A673 (cell line): ENCODE data around the gene MAP2. TPM values are rescaled to one million over a fixed set of nuclear protein-coding genes. Genes with fewer than 3 reads are reported as not detected.

Source experiments
- BruUV-seq: library from RNA; stranded (reverse); fragments of 400-500 nt; replicated peaks from 2 replicates; lab custom pipeline; 2021; lab: Mats Ljungman, UMichigan
- CTCF ChIA-PET: fragments of 300-600 bp; sonication (Branson Sonifier 250); formaldehyde crosslinking; loops from one replicate; lab custom pipeline; 2022; ENCODE audit warnings: antibody characterized with exemption; lab: Charles Lee
- POLR2A ChIA-PET: fragments of 300-600 bp; sonication (Branson Sonifier 250); formaldehyde crosslinking; loops from one replicate; lab custom pipeline; 2022; ENCODE audit warnings: antibody characterized with exemption; ENCODE audit not compliant: low non-redundant PET; lab: Charles Lee
- DNase-seq: peaks from one replicate; pipeline ENCODE4 v3.0.0-alpha.2; 2015; ENCODE audit warnings: low spot score
- H3K27ac ChIP-seq: fragments of 200-600 bp; sonication (generic); 2 replicates; pipeline ENCODE4 v1.5.1; 2016; ENCODE audit warnings: mixed run types, low read depth, mild to moderate bottlenecking, mixed read lengths, antibody characterized with exemption, low read length; ENCODE audit not compliant: poor library complexity, severe bottlenecking
- H3K27me3 ChIP-seq: fragments of 200-600 bp; sonication (generic); replicated peaks from 2 replicates; pipeline ENCODE4 v1.6.1; 2017; ENCODE audit warnings: mixed run types, low read depth, mild to moderate bottlenecking, mixed read lengths, antibody characterized with exemption, low read length; ENCODE audit not compliant: insufficient read depth, poor library complexity
- H3K36me3 ChIP-seq: fragments of 200-600 bp; sonication (generic); 2 replicates; pipeline ENCODE4 v1.6.1; 2016; ENCODE audit warnings: mixed run types, mild to moderate bottlenecking, mixed read lengths, antibody characterized with exemption, low read length; ENCODE audit not compliant: insufficient read depth, poor library complexity, severe bottlenecking
- H3K4me1 ChIP-seq: fragments of 200-600 bp; sonication (generic); 2 replicates; pipeline ENCODE4 v1.6.1; 2017; ENCODE audit warnings: mixed run types, mild to moderate bottlenecking, mixed read lengths, antibody characterized with exemption, low read length; ENCODE audit not compliant: insufficient read depth, poor library complexity, severe bottlenecking
- H3K4me3 ChIP-seq: fragments of 200-600 bp; sonication (generic); 2 replicates; pipeline ENCODE4 v1.5.1; 2016; ENCODE audit warnings: low read depth, mixed run types, mild to moderate bottlenecking, mixed read lengths, low read length; ENCODE audit not compliant: poor library complexity, severe bottlenecking
- H3K9me3 ChIP-seq: fragments of 200-600 bp; sonication (generic); 2 replicates; pipeline ENCODE4 v1.6.1; 2016; ENCODE audit warnings: mixed run types, low read depth, mild to moderate bottlenecking, mixed read lengths, antibody characterized with exemption, low read length; ENCODE audit not compliant: poor library complexity, severe bottlenecking
- CTCF ChIP-seq: fragments of 300-800, 200-600 bp; sonication (generic); conservative IDR thresholded peaks from 2 replicates; pipeline ENCODE4 v1.5.1; 2017; ENCODE audit warnings: low read depth, mild to moderate bottlenecking, antibody characterized with exemption, low read length, moderate library complexity, mixed read lengths
- EZH2 ChIP-seq: fragments of 200-600 bp; sonication (generic); IDR thresholded peaks from 2 replicates; pipeline ENCODE4 v1.6.1; 2017; ENCODE audit warnings: borderline replicate concordance, low read depth, mild to moderate bottlenecking, mixed read lengths, antibody characterized with exemption, low read length; ENCODE audit not compliant: poor library complexity, severe bottlenecking
- intact Hi-C: fragments of 100-400 bp; cut with micrococcal nuclease; formaldehyde crosslinking; loops from one replicate; pipeline ENCODE4 v1.10.0; 2022; ENCODE audit not compliant: unreplicated experiment
- total RNA-seq: library from RNA; stranded (reverse); gene quantifications from 2 replicates; pipeline ENCODE4 v1.2.3, GENCODE V29; 2021

Gene MAP2
- total RNA-seq, 1 experiment from 2014 or later = 1.7 TPM

GRCh38 chr2:209496586-209496982 is 72.7 kb downstream of the MAP2 start:
- TF ChIP-seq CTCF (no peak), EZH2 (no peak)
- Histone ChIP-seq H3K4me1 (no peaks in the 10 kb centered on the region), H3K4me3 (no peak overlapping the region), H3K36me3 (no peaks in the 10 kb centered on the region), H3K27ac (no peak overlapping the region), H3K27me3 (no peaks in the 10 kb centered on the region), H3K9me3 (peaks cover 6% of the 10 kb centered on the region)
- POLR2A ChIA-PET = no interaction called here
- CTCF ChIA-PET = interaction anchor here (0.6 kb wide), 1 partner anchor 80 kb away, joined by 3 read pairs; no protein-coding TSS in a partner anchor
- DNase-seq = no peak
- intact Hi-C loops = loop anchor here (10.0 kb wide), 1 partner anchor 1798 kb away; no protein-coding TSS in a partner anchor
- no TSS peak for BruUV-seq

- ChIA-PET CTCF (no interaction called here), POLR2A (no interaction called here)
- DNase-seq = no peak
- Histone ChIP-seq H3K27me3 (peaks cover 5% of the 10 kb centered on the region), H3K27ac (no peak overlapping the region), H3K4me3 (no peak overlapping the region), H3K4me1 (no peaks in the 10 kb centered on the region), H3K9me3 (peaks cover 6% of the 10 kb centered on the region), H3K36me3 (no peaks in the 10 kb centered on the region)
- intact Hi-C loops = loop anchor here (10.0 kb wide), 1 partner anchor 1796 kb away; no protein-coding TSS in a partner anchor
- TF ChIP-seq EZH2 (no peak), CTCF (no peak)
- no TSS peak for BruUV-seq
Observed at GRCh38 chr2:209498614-209499013, 74.8 kb downstream of the MAP2 start.

- CTCF ChIA-PET = no interaction called here
- BruUV-seq = no TSS peak
Observed at GRCh38 chr2:209499069-209499468, 75.2 kb downstream of the MAP2 start.

More at GRCh38 chr2:209499069-209499468, 75.2 kb downstream of the MAP2 start:
- intact Hi-C loops = loop anchor here (10.0 kb wide), 1 partner anchor 1796 kb away; no protein-coding TSS in a partner anchor
- DNase-seq = no peak
- H3K27me3 ChIP-seq = peaks cover 5% of the 10 kb centered on the region
- POLR2A ChIA-PET = no interaction called here
- H3K4me1 ChIP-seq = no peaks in the 10 kb centered on the region
- peaks cover 6% of the 10 kb centered on the region for H3K9me3 ChIP-seq
- TF ChIP-seq EZH2 (no peak), CTCF (no peak)
- no peak overlapping the region for H3K27ac ChIP-seq
- no peak overlapping the region for H3K4me3 ChIP-seq
- no peaks in the 10 kb centered on the region for H3K36me3 ChIP-seq
